B cell (primary cell): ENCODE data around the gene MYO16. TPM values are rescaled to one million over a fixed set of nuclear protein-coding genes. Genes with fewer than 3 reads are reported as not detected.

Experiments used
- ATAC-seq: fragments of 200-7000 bp; cut with Tn5 transposase; one replicate; pipeline ENCODE4 v1.10.0; 2021; ENCODE audit warnings: low read depth, mild to moderate bottlenecking, moderate number of reproducible peaks, moderate library complexity
- CTCF ChIA-PET: fragments of 350-600 bp; sonication (Branson Sonifier 250); formaldehyde crosslinking; loops from one replicate; lab custom pipeline; 2021; ENCODE audit warnings: antibody characterized with exemption, inconsistent platforms; lab: Charles Lee
- POLR2A ChIA-PET: fragments of 350-600 bp; sonication (Branson Sonifier 250); formaldehyde crosslinking; loops from one replicate; lab custom pipeline; 2021; ENCODE audit warnings: antibody characterized with exemption; lab: Charles Lee
- DNase-seq: peaks from one replicate; pipeline ENCODE4 v3.0.0; 2013
- H2AFZ ChIP-seq: 2 replicates; pipeline ENCODE4 v1.6.1; 2012; ENCODE audit warnings: mild to moderate bottlenecking, low read depth, low read length; ENCODE audit not compliant: insufficient read depth, poor library complexity, severe bottlenecking
- H3K27ac ChIP-seq, 2 donors: 1 replicate in 1 of 2; 2 replicates in 1 of 2; pipeline ENCODE4 v1.5.1; 2012 to 2013; ENCODE audit warnings: low read length in 2 of 2, mild to moderate bottlenecking in 2 of 2, moderate library complexity in 1 of 2
- H3K27me3 ChIP-seq, 4 experiments: fragments of 200-600 bp in 1 of 4; sonication (generic) in 1 of 4; replicated peaks in 1 of 4; 1 replicate in 2 of 4; 2 replicates in 2 of 4; pipeline versions ENCODE4 v1.6.1 to v1.7.0; 2013 to 2016; ENCODE audit warnings: low read length in 3 of 4, mild to moderate bottlenecking in 2 of 4, mixed read lengths in 1 of 4, moderate library complexity in 1 of 4; ENCODE audit not compliant: insufficient read depth in 4 of 4, control insufficient read depth in 3 of 4; ENCODE audit errors: control extremely low read depth in 1 of 4
- H3K36me3 ChIP-seq, 2 experiments: replicated peaks in 1 of 2; 1 replicate in 1 of 2; 2 replicates in 1 of 2; pipeline versions ENCODE4 v1.6.1 to v1.7.1; 2013; ENCODE audit warnings: low read length in 1 of 2; ENCODE audit not compliant: insufficient read depth in 2 of 2, control insufficient read depth in 1 of 2; ENCODE audit errors: control extremely low read depth in 1 of 2, extremely low read depth in 1 of 2
- H3K4me1 ChIP-seq, 2 donors: fragments of 200-600 bp in 1 of 2; sonication (generic) in 1 of 2; 1 replicate in 1 of 2; 2 replicates in 1 of 2; pipeline versions ENCODE4 v1.5.1 to v1.6.1; 2013 to 2017; ENCODE audit warnings: low read length in 2 of 2; ENCODE audit not compliant: control insufficient read depth in 2 of 2, insufficient read depth in 2 of 2
- H3K4me2 ChIP-seq: replicated peaks from 2 replicates; pipeline ENCODE3; 2012; ENCODE audit warnings: mild to moderate bottlenecking, low read depth, low read length; ENCODE audit not compliant: poor library complexity, severe bottlenecking
- H3K4me3 ChIP-seq, 5 experiments: fragments of 200-600 bp in 1 of 5; sonication (generic) in 1 of 5; 1 replicate in 3 of 5; 2 replicates in 2 of 5; pipeline versions ENCODE4 v1.5.1 to v1.7.0; 2011 to 2016; ENCODE audit warnings: low read length in 4 of 5, mild to moderate bottlenecking in 4 of 5, low read depth in 2 of 5, control low read depth in 1 of 5, moderate library complexity in 1 of 5; ENCODE audit not compliant: insufficient read depth in 1 of 5; ENCODE audit errors: control extremely low read depth in 1 of 5, extremely low read depth in 1 of 5
- H3K79me2 ChIP-seq: fragments of 200-600 bp; sonication (generic); one replicate; pipeline ENCODE4 v1.6.0; 2016; ENCODE audit warnings: low read length; ENCODE audit not compliant: control insufficient read depth, insufficient read depth
- H3K9ac ChIP-seq: fragments of 200-600 bp; sonication (generic); 2 replicates; pipeline ENCODE4 v1.6.1; 2017; ENCODE audit warnings: mild to moderate bottlenecking, low read length, moderate library complexity
- H3K9me3 ChIP-seq, 3 donors: one replicate each; pipeline versions ENCODE4 v1.6.1 to v1.7.1; 2013; ENCODE audit warnings: low read length in 2 of 3; ENCODE audit not compliant: control insufficient read depth in 2 of 3, insufficient read depth in 1 of 3; ENCODE audit errors: control extremely low read depth in 1 of 3
- H4K20me1 ChIP-seq: 2 replicates; pipeline ENCODE4 v1.6.0; 2012; ENCODE audit warnings: mild to moderate bottlenecking, low read length; ENCODE audit not compliant: insufficient read depth, control insufficient read depth, poor library complexity, severe bottlenecking
- H3K27ac Mint-ChIP-seq: one replicate; pipeline ENCODE4 v1.8.0; 2021; ENCODE audit warnings: mixed read lengths
- H3K27me3 Mint-ChIP-seq: one replicate; pipeline ENCODE4 v1.8.0; 2021; ENCODE audit warnings: mixed read lengths
- H3K4me1 Mint-ChIP-seq: one replicate; pipeline ENCODE4 v1.8.0; 2021; ENCODE audit warnings: mixed read lengths
- H3K4me3 Mint-ChIP-seq: one replicate; pipeline ENCODE4 v1.8.0; 2021; ENCODE audit warnings: mixed read lengths
- H3K9me3 Mint-ChIP-seq: one replicate; pipeline ENCODE4 v1.8.0; 2022; ENCODE audit warnings: mixed read lengths; ENCODE audit not compliant: insufficient read depth
- CTCF ChIP-seq: fragments of 200-600 bp; IDR thresholded peaks from one replicate; pipeline ENCODE4 v1.8.0; 2022; ENCODE audit warnings: antibody characterized with exemption, mild to moderate bottlenecking
- EZH2 ChIP-seq: IDR thresholded peaks from 2 replicates; pipeline ENCODE4 v1.6.1; 2012; ENCODE audit warnings: borderline replicate concordance, low read depth, mild to moderate bottlenecking, moderate library complexity, low read length; ENCODE audit not compliant: insufficient read depth, poor library complexity, severe bottlenecking
- WGBS: methylation state at CpG from one replicate; pipeline ENCODE4 v1.1.5; 2013; ENCODE audit warnings: missing lambda C conversion rate; ENCODE audit not compliant: insufficient coverage; 5-methylcytosine and 5-hydroxymethylcytosine counted together
- intact Hi-C: fragments of 100-400 bp; cut with micrococcal nuclease; formaldehyde crosslinking; loops from one replicate; pipeline ENCODE4 v1.10.0; 2022
- polyA plus RNA-seq: library from polyadenylated mRNA; depleted of rRNA; stranded (reverse); fragments of >200 nt; gene quantifications from 2 replicates; pipeline ENCODE4 v1.2.3, GENCODE V29; 2012
- total RNA-seq, 2 donors: library from RNA; stranded (reverse); fragments of 120-200 nt in 1 of 2; gene quantifications; 1 replicate in 1 of 2; 2 replicates in 1 of 2; pipeline versions ENCODE4 v1.2.3 to v1.2.4, GENCODE V29; 2013 to 2022

Gene MYO16
- total and polyA plus RNA-seq, 2 donors (not counting 1 experiment from before 2014, with no cell fraction given) = not detected

- no peak overlapping the region for H3K27ac ChIP-seq
- POLR2A ChIA-PET = no interaction called here
- Mint-ChIP-seq H3K4me1 (no peaks in the 10 kb centered on the region), H3K27ac (no peak overlapping the region), H3K9me3 (no peaks in the 10 kb centered on the region), H3K4me3 (no peak overlapping the region), H3K27me3 (no peaks in the 10 kb centered on the region)
- CTCF ChIA-PET = no interaction called here
- H3K4me3 ChIP-seq = no peak overlapping the region
- H3K9ac ChIP-seq = no peak overlapping the region
- no peak for TF ChIP-seq EZH2
- TF ChIP-seq CTCF = no peak
- DNase-seq = no peak
- no peaks in the 10 kb centered on the region for H3K4me1 ChIP-seq
- no peaks in the 10 kb centered on the region for H3K79me2 ChIP-seq
- no peak overlapping the region for H3K4me2 ChIP-seq
- no peak for ATAC-seq
- 94% methylated on average over 4 of the region's 5 CpGs for WGBS
- no peaks in the 10 kb centered on the region for H4K20me1 ChIP-seq
- intact Hi-C loops = no loop called here
- no peak overlapping the region for H2AFZ ChIP-seq
- H3K9me3 ChIP-seq = no peaks in the 10 kb centered on the region
- H3K36me3 ChIP-seq = no peaks in the 10 kb centered on the region
- H3K27me3 ChIP-seq = no peaks in the 10 kb centered on the region
These were observed 297.5 kb downstream of the MYO16 start for GRCh38 chr13:108926862-108927261.

DNA sequence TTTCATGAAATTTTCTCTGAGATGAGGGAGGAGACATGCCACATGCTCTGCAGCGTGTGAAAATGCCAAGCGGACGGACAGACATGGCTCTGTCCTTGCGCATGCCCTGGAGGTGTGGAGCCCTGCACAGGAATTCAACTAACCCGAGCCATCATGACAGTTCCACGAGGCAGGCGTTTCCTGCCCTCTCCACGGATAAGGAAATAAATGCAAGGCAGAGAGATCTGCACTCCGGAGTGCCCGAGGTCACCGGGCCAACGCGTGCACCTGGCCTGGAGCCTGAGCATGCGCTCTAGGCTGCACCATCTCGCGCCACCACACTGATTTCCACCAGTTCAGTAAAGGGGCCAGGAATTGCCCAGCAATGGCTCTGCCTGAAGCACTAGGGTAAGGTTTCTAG lies 298.2 kb downstream of the MYO16 start:
- Histone ChIP-seq H3K4me2 (no peak overlapping the region), H3K9ac (no peak overlapping the region), H3K36me3 (no peaks in the 10 kb centered on the region), H3K27ac (no peak overlapping the region), H3K9me3 (no peaks in the 10 kb centered on the region), H3K4me3 (no peak overlapping the region), H3K79me2 (no peaks in the 10 kb centered on the region), H4K20me1 (no peaks in the 10 kb centered on the region), H2AFZ (no peak overlapping the region), H3K4me1 (no peaks in the 10 kb centered on the region), H3K27me3 (no peaks in the 10 kb centered on the region)
- ChIA-PET CTCF (interaction anchor here (0.6 kb wide), 1 partner anchor 1462 kb away, joined by 3 read pairs; no protein-coding TSS in a partner anchor), POLR2A (no interaction called here)
- no peak for TF ChIP-seq EZH2
- no peak for TF ChIP-seq CTCF
- WGBS = 89% methylated on average over 16 of the region's 16 CpGs
- no peak for ATAC-seq
- Mint-ChIP-seq H3K4me1 (no peaks in the 10 kb centered on the region), H3K27ac (no peak overlapping the region), H3K4me3 (no peak overlapping the region), H3K27me3 (no peaks in the 10 kb centered on the region), H3K9me3 (no peaks in the 10 kb centered on the region)
- intact Hi-C loops = no loop called here
- DNase-seq = no peak
